Keratinocyte (primary cell): ENCODE measurements around the gene IRF6.

Experiments used
- CTCF ChIP-seq, 3 experiments: IDR thresholded peaks in 1 of 3; conservative IDR thresholded peaks in 1 of 3; optimal IDR thresholded peaks in 1 of 3; 2 replicates in 2 of 3; 3 replicates in 1 of 3; pipeline versions ENCODE3 to v1.5.1; 2011; ENCODE audit warnings: low read length in 3 of 3, mild to moderate bottlenecking in 3 of 3, moderate library complexity in 2 of 3, control low read depth in 1 of 3, inconsistent platforms in 1 of 3; ENCODE audit not compliant: insufficient read depth in 2 of 3; ENCODE audit errors: extremely low read depth in 1 of 3
- EZH2 ChIP-seq: IDR thresholded peaks from one replicate; pipeline ENCODE4 v1.6.1; 2012; ENCODE audit warnings: inconsistent platforms, mild to moderate bottlenecking, low read length, moderate library complexity

GRCh38 chr1:209766051-209766450 is 39.9 kb downstream of the IRF6 start:
- TF ChIP-seq CTCF (optimal IDR thresholded peaks at IDR 0.05 in 1 of 3, IDR thresholded peaks at IDR 0.05 in 1 of 3, conservative IDR thresholded peaks at IDR 0.05 in 1 of 3; ENCODE audit: extremely low read depth in 1 of 3, insufficient read depth in 2 of 3, low read length in 3 of 3) (no peak), EZH2 (no peak)
